GM21717 (cell line): ENCODE measurements around the gene GALNT13.

Experiments used
- ATAC-seq: cut with Tn5 transposase; IDR thresholded peaks from one replicate; pipeline ENCODE4 v1.9.1; 2021; ENCODE audit warnings: mild to moderate bottlenecking, moderate library complexity; ENCODE audit not compliant: unreplicated experiment

The GALNT13 gene

GRCh38 chr2:154289870-154290269 is 418.1 kb downstream of the GALNT13 start:
- no peak for ATAC-seq

- ATAC-seq, result no peak
Measured at GRCh38 chr2:154291511-154291910, 419.8 kb downstream of the GALNT13 start.

- no peak for ATAC-seq
Measured at GRCh38 chr2:154291927-154292326, 420.2 kb downstream of the GALNT13 start.

- ATAC-seq, result no peak
Measured at GRCh38 chr2:154293864-154294263, 422.1 kb downstream of the GALNT13 start.

- no peak for ATAC-seq
Measured at GRCh38 chr2:154306266-154306970, 434.7 kb downstream of the GALNT13 start.

- ATAC-seq, result no peak
Measured at GRCh38 chr2:154307007-154307406, 435.3 kb downstream of the GALNT13 start.

- ATAC-seq, result no peak
Measured at GRCh38 chr2:154324601-154325000, 452.9 kb downstream of the GALNT13 start.

- no peak for ATAC-seq
Measured at GRCh38 chr2:154329510-154329909, 457.8 kb downstream of the GALNT13 start.

- no peak for ATAC-seq
Measured at GRCh38 chr2:154331784-154332183, 460.1 kb downstream of the GALNT13 start.

- ATAC-seq, result no peak
Measured at GRCh38 chr2:154336201-154336600, 464.5 kb downstream of the GALNT13 start.

GRCh38 chr2:154338352-154338967 is 466.7 kb downstream of the GALNT13 start:
- no peak for ATAC-seq

GRCh38 chr2:154343282-154343681 is 471.6 kb downstream of the GALNT13 start:
- no peak for ATAC-seq

- no peak for ATAC-seq
Measured at GRCh38 chr2:154350911-154351310, 479.2 kb downstream of the GALNT13 start.

GRCh38 chr2:154361276-154361675 is 489.6 kb downstream of the GALNT13 start:
- no peak for ATAC-seq

GRCh38 chr2:154368153-154368552 is 496.4 kb downstream of the GALNT13 start:
- no peak for ATAC-seq

- ATAC-seq, result no peak
Measured at GRCh38 chr2:154370873-154371272, 499.2 kb downstream of the GALNT13 start.

- no peak for ATAC-seq
Measured at GRCh38 chr2:154374416-154374815, 502.7 kb downstream of the GALNT13 start.

- no peak for ATAC-seq
Measured at GRCh38 chr2:154375579-154375931, 503.8 kb downstream of the GALNT13 start.

- no peak for ATAC-seq
Measured at GRCh38 chr2:154381931-154382794, 510.4 kb downstream of the GALNT13 start.

- ATAC-seq, result no peak
Measured at GRCh38 chr2:154386186-154386585, 514.5 kb downstream of the GALNT13 start.

- ATAC-seq, result no peak
Measured at GRCh38 chr2:154391051-154391450, 519.3 kb downstream of the GALNT13 start.

GRCh38 chr2:154392256-154392655 is 520.5 kb downstream of the GALNT13 start:
- peak; percentile 84 for ATAC-seq
